HepG2 (cell line): ENCODE measurements around the gene CSNK2B. TPM values are rescaled to one million over a fixed set of nuclear protein-coding genes. Genes with fewer than 3 reads are reported as not detected.

ENCODE experiments used
- ATAC-seq: fragments of 200-7000 bp; cut with Tn5 transposase; 3 replicates; pipeline ENCODE4 v1.9.1; 2020; ENCODE audit warnings: mild to moderate bottlenecking, moderate library complexity
- BruUV-seq: library from RNA; stranded (reverse); fragments of 400-500 nt; replicated peaks from 2 replicates; lab custom pipeline; 2021; lab: Mats Ljungman, UMichigan
- CTCF ChIA-PET: fragments of 300-600 bp; formaldehyde crosslinking; extraction: SDS; loops from one replicate; lab custom pipeline; 2021; ENCODE audit warnings: low total read pairs, inconsistent platforms, low intra/inter-chr PET ratio; lab: Yijun Ruan, JAX
- POLR2A ChIA-PET: fragments of 350-600 bp; sonication (Branson Sonifier 250); formaldehyde crosslinking; loops from one replicate; lab custom pipeline; 2020; ENCODE audit warnings: antibody characterized with exemption, inconsistent platforms; lab: Yijun Ruan, JAX
- DNase-seq: peaks from one replicate; pipeline ENCODE4 v3.0.0-alpha.2; 2015; ENCODE audit warnings: low spot score
- FAIRE-seq: peaks from 3 replicates; lab custom pipeline; 2011; peaks lifted over from hg19 to GRCh38; lab: Jason Lieb, UNC
- H2AFZ ChIP-seq: one replicate; pipeline ENCODE4 v1.6.1; 2011; ENCODE audit warnings: low read length, inconsistent platforms
- H3K27ac ChIP-seq: fragments of 300-600 bp; 3 replicates; pipeline ENCODE4 v1.8.0; 2011; ENCODE audit warnings: mixed run types, mild to moderate bottlenecking, mixed read lengths, low read length, inconsistent platforms; ENCODE audit not compliant: insufficient read depth; ENCODE audit errors: extremely low read length
- H3K27me3 ChIP-seq, 2 experiments: fragments of 200-600 bp in 1 of 2; 2 replicates in 1 of 2; 3 replicates in 1 of 2; pipeline versions ENCODE4 v1.6.0 to v1.8.0; 2011; ENCODE audit warnings: low read length in 2 of 2, mild to moderate bottlenecking in 2 of 2, moderate library complexity in 2 of 2, inconsistent platforms in 1 of 2; ENCODE audit not compliant: insufficient read depth in 2 of 2, control insufficient read depth in 1 of 2
- H3K36me3 ChIP-seq, 2 experiments: fragments of 200-600 bp in 1 of 2; replicated peaks in 1 of 2; 2 replicates in 1 of 2; 3 replicates in 1 of 2; pipeline versions ENCODE4 v1.5.1 to v1.8.0; 2011; ENCODE audit warnings: low read length in 2 of 2, inconsistent platforms in 1 of 2; ENCODE audit not compliant: insufficient read depth in 2 of 2, control insufficient read depth in 1 of 2
- H3K4me1 ChIP-seq: 2 replicates; pipeline ENCODE4 v1.5.1; 2012; ENCODE audit warnings: low read length, inconsistent platforms; ENCODE audit not compliant: insufficient read depth
- H3K4me2 ChIP-seq: 2 replicates; pipeline ENCODE4 v1.6.0; 2011; ENCODE audit warnings: low read depth, low read length, inconsistent platforms
- H3K4me3 ChIP-seq, 3 experiments: fragments of 200-600 bp in 1 of 3; sonication (generic), shearing (Covaris generic) in 1 of 3; replicated peaks in 1 of 3; 2 replicates each; pipeline ENCODE4 v1.5.1; 2011 to 2016; ENCODE audit warnings: low read length in 3 of 3, inconsistent platforms in 2 of 3, low read depth in 2 of 3, mild to moderate bottlenecking in 2 of 3, control low read depth in 1 of 3, mixed read lengths in 1 of 3; ENCODE audit not compliant: insufficient read depth in 1 of 3
- H3K79me2 ChIP-seq: one replicate; pipeline ENCODE4 v1.6.1; 2011; ENCODE audit warnings: low read length, inconsistent platforms; ENCODE audit not compliant: insufficient read depth
- H3K9ac ChIP-seq: 2 replicates; pipeline ENCODE4 v1.6.0; 2011; ENCODE audit warnings: mild to moderate bottlenecking, low read depth, low read length, inconsistent platforms; ENCODE audit not compliant: insufficient read depth
- H3K9me3 ChIP-seq: 2 replicates; pipeline ENCODE4 v1.5.1; 2012; ENCODE audit warnings: mild to moderate bottlenecking, low read length
- H4K20me1 ChIP-seq: 2 replicates; pipeline ENCODE4 v1.6.0; 2011; ENCODE audit warnings: inconsistent platforms, mild to moderate bottlenecking, low read length, moderate library complexity; ENCODE audit not compliant: insufficient read depth
- CEBPZ ChIP-seq: IDR thresholded peaks from 2 replicates; pipeline ENCODE4 v1.6.1; 2012; ENCODE audit warnings: low read length, improper control_type of control experiment
- TOPORS ChIP-seq: sonication (generic); formaldehyde crosslinking; IDR thresholded peaks from 2 replicates; pipeline ENCODE4 v1.8.0; 2023; ENCODE audit warnings: mild to moderate bottlenecking, missing genetic modification reagents
- ZBTB7B ChIP-seq: sonication (generic); formaldehyde crosslinking; IDR thresholded peaks from 2 replicates; pipeline ENCODE4 v1.4.0; 2020; ENCODE audit warnings: missing genetic modification reagents
- ZIK1 ChIP-seq: sonication (generic); formaldehyde crosslinking; IDR thresholded peaks from 2 replicates; pipeline ENCODE4 v1.5.0; 2020; ENCODE audit warnings: mild to moderate bottlenecking, low read depth, missing genetic modification reagents, borderline replicate concordance
- WGBS: methylation state at CpG from one replicate; pipeline ENCODE4 v1.1.6; 2017; ENCODE audit warnings: low lambda C conversion rate; 5-methylcytosine and 5-hydroxymethylcytosine counted together
- in situ Hi-C: cut with HindIII; loops from 2 replicates; pipeline ENCODE4 v1.10.0; 2017; ENCODE audit warnings: low pct_unique_long_range_greater_than_20kb; ENCODE audit not compliant: extremely low pct_ligation_motif_present
- intact Hi-C: fragments of 100-400 bp; cut with micrococcal nuclease; formaldehyde crosslinking; loops from one replicate; pipeline ENCODE4 v1.10.0; 2022; ENCODE audit not compliant: unreplicated experiment
- polyA plus RNA-seq, 8 experiments: library from polyadenylated mRNA; depleted of rRNA in 3 of 8; stranded (reverse) in 7 of 8; unstranded in 1 of 8; fragments of >200 nt; fragmentation: Illumina TruSeq in 4 of 8; extraction: Trizol in 4 of 8; gene quantifications; 2 replicates each; pipeline versions ENCODE4 v1.2.1 to v1.2.3, GENCODE V29; 2011 to 2016; ENCODE audit warnings: low read depth in 4 of 8, missing spikeins in 1 of 8, mixed read lengths in 1 of 8; ENCODE audit not compliant: insufficient read depth in 1 of 8
- total RNA-seq, 5 experiments: library from RNA; depleted of rRNA; stranded (reverse); fragments of >200 nt; fragmentation: Illumina TruSeq; extraction: Trizol; gene quantifications; 2 replicates each; pipeline ENCODE4 v1.2.3, GENCODE V29; 2016; ENCODE audit warnings: low read depth in 1 of 5

CSNK2B gene
- total and polyA plus RNA-seq, 2 of the 13 experiments (the other 11 are each of a cell fraction or from before 2014, with no cell fraction given): 111 to 296 TPM

DNA sequence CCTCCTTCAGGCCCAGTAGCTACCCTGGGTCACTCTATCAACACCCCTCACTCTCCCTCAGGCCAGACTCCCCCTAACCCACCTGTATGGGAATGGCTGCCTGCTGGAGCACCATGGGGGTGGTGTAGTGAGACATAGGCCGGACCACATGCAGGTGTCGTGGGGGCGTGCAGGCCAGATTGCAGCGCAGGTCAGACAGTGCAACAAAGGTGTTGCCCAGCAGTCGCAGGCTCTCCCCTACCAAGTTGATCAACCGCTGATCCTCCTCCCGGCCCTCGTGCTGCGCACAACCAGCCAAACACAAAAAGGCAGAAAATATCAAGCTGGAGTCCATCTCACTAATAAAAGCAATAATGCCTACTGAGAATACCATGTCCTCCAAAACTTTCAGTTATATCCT lies 20.6 kb upstream of the CSNK2B start:
- Histone ChIP-seq H3K9me3 (no peaks in the 10 kb centered on the region), H2AFZ (no peak overlapping the region), H3K9ac (no peak overlapping the region), H3K4me2 (no peak overlapping the region), H3K27me3 (no peaks in the 10 kb centered on the region), H3K4me1 (peaks cover 37% of the 10 kb centered on the region), H3K27ac (no peak overlapping the region), H3K36me3 (peaks cover 69 to 91% of the 10 kb centered on the region in 2 experiments), H3K79me2 (peaks cover 23% of the 10 kb centered on the region), H4K20me1 (no peaks in the 10 kb centered on the region), H3K4me3 (no peak overlapping the region)
- intact Hi-C loops (no loop called here), in situ Hi-C loops (no loop called here)
- DNase-seq (no peak), ATAC-seq (no peak), FAIRE-seq (no peak)
- ChIA-PET CTCF (no interaction called here), POLR2A (interaction anchor here (0.9 to 3.6 kb wide), 5 partner anchors 9 to 24 kb away, joined by 3 to 104 read pairs (median 30); partner anchors contain the start of genes APOM, BAG6, C6orf47 and CSNK2B)
- TF ChIP-seq ZBTB7B (no peak), ZIK1 (CRISPR knock-in tag) (no peak), TOPORS (CRISPR knock-in tag) (no peak), CEBPZ (no peak)
- 97% methylated on average over 9 of the region's 9 CpGs for WGBS
- no TSS peak for BruUV-seq
